GM18520 (cell line): ENCODE results near the gene HOTAIR.

Source experiments
- ATAC-seq: cut with Tn5 transposase; IDR thresholded peaks from one replicate; pipeline ENCODE4 v1.9.1; 2021; ENCODE audit not compliant: unreplicated experiment

HOTAIR gene

DNA sequence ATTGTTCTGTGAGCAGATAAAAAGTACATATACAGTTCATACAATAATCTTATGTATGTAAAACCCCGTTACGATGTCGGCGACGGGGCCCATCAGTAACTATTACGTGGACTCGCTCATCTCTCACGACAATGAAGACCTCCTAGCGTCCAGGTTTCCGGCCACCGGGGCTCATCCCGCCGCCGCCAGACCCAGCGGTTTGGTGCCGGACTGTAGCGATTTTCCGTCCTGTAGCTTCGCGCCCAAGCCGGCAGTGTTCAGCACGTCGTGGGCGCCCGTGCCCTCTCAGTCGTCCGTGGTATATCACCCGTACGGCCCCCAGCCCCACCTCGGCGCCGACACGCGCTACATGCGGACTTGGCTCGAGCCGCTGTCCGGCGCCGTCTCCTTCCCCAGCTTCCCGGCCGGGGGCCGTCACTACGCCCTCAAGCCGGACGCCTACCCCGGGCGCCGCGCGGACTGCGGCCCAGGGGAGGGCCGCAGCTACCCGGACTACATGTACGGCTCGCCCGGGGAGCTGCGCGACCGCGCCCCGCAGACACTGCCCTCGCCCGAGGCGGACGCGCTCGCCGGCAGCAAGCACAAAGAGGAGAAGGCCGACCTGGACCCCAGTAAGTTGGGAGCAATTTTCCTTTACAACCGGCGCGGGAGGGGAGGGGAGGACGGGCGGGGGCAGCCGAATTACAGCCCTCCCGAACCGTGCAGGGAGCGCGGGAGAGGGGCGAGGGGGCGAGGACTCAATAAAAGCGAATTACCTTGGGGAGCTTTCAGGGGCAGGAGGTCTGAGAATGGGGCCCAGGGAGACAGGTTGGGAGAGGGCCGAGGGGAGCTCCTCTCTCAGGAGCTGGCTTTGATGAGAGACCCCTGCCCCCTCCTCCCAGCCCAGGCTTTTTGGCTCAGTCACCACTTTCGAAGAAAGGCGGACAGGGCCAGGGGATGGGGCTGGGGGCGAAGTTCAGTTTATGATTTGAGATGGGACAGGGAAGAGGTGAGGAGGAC lies 25.7 kb upstream of the HOTAIR start, which contains the start of gene HOXC9:
Gene HOXC9 (plus strand): TSS at position 46 of the 999 bp plus-strand sequence. CDS start 28 bp downstream, at position 74.
- ATAC-seq, result no peak

DNA sequence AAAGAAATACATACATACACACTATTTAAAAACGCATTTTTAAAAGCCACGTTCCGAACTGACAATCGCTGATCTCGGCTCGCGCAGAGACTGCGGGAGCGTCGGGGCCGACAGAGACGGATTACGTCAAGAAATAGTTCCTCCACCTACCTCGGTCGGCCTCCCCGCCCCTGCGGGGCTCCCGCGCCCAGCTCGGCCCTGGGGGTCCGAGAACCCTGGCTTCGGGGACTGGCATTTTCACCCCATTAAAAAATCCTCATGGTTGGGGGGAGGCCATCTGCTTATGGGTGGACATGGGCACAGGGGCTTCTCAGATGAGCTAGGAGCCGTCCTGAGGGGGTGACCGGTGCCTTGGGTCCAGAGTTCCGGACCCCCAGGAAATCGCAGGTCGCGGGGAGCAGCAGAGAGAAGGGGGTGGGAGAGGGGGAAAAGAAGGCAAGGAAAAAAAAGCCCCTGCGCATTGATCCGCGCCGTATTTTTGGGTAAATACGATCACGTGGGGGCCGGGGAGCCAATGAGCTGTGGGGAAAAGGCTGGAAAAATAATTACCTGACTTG lies 24.9 kb upstream of the HOTAIR start:
- no peak for ATAC-seq

DNA sequence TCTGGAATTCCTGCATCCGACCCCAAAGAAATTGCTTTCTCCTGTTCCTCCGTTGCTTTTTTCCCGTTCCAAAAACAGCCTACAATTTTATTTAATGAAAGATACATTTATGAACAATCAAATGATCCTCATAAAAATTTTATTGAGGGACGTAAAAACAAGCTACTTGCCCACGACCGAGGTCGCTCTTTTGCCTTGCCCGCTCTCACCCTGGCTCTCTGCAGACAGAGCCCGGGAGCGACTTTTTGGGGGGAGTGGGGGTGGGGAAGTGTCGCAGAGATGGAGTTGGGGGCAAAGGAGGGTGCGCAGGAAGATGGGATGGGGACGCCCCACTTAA lies 24.1 kb upstream of the HOTAIR start:
- ATAC-seq, result no peak

DNA sequence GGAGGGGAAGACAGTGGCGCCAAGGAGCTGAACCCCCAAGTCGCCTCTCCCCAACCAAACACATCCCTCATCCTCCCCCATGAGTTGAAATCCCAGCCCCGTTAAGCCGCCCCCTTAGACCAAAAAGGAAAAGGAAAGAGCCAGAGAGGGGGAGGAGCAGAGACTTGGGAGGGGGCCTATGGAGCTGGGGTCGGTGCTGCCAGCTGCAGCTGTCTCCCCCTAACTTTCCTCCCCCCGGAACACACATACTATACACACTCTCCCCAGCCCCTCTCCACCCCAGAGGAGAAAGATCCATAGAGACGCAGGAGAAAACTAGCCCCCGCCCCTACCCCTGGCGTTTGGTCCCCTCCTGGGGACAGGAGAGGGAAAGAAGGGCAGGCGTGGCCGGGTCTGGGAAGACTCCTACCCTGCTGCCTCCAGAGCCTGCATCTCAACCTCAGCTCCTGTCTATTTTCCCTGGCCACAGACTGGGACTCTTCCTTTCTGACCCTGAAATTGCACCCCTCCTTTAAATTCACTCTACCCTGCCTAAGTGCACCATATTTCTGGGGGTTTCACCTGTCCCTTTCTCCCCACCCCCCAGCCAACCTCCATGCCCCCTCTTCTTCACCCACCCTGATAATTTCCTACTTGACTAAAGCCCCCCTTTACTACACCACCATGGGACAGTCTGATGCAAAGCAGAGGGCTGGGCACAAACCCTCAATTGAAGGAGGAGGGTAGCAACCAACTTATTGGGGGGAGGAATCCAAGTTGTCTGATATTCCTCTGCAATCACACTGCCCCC lies 23.6 kb upstream of the HOTAIR start:
- ATAC-seq, result no peak

DNA sequence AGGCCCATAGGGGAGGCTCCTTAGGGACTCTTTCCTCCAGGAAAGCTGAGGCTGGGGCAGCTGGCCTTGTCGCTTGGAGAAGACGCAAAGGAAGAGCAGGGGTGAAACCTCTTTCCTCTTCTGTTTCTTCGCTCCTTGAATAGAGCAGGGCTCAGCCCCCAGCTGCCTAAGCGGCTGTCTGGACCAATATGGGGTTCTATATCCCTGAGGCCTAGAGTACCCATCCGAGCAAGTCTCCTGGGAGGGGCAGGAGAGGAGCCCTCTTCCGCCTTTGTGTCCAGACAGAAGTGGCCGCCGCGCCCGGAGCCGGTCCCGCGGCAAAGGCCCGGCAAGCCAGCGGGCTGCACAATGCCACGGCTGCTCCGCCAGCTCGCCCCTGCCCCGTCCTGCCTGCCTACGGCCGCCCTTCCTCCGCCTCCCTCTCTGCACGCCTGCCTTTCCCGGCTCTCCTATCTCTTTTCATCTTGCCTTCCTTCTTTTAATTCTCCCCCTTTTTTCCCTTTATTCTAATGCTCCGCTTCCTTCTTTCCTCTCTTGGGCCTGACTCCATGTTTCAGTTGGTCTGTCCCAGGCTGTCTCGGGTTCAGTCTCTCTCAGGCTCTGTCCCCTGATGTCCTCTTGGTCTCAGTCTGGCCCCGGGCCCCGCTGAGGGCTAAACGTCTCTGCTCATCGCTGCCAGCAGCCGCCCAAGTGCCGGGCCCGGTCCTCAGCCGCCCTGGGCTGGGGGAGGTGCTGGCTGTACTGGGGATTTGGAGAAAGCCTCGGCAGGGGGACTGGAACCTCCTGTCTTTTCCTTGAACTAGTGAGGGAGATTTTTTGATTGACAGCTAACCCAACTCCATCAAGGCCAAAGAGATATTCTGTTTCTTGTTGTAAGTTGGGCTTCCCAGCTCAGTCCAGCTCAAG lies 22.7 kb upstream of the HOTAIR start:
- no peak for ATAC-seq

DNA sequence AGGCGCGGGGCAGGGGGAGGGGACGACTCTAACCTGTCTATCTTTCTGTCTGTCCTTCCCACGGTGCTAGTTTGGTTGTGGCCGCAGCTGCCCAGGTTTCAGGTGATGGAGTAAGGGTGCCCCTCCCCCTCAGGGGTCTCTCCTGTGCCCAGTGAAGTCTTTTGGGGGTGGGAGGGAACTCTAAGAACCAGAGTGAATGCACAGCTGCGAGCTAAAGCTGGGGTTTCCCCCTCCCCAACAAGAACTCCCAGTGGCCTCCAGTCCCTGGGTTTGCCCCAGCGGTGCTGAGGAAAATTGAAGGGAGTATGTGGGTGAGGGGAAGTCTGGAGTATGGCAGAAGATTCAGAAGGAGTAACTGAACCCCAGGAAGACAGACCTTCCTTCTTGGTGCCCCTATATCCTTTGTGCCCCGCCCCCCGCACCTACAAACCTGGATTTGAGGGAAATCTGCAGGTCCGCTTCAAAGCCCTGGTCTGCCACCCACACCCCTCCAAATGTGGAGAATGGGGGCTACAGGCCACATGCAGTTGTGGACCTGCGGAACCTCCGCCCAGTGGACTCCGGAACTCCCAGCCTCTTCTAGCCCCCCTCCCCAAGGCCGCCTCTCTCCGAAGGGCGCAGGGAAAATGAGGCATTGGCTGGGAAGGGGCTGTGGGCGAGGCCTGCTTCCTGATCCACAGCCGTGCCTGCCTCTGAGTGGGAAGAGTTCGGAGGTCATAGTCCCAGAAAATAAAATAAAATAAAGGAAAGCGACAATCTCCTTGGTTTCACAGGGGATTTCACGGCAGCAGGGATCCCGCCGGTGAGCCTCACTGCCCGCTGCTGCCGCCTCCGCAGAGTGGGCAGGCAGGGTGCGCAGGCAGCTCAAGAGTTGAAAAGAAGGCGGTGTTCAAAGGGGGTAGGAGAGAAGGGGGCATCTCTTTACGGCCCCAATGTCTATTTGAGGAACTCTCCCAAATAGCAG lies 21.8 kb upstream of the HOTAIR start:
- no peak for ATAC-seq

DNA sequence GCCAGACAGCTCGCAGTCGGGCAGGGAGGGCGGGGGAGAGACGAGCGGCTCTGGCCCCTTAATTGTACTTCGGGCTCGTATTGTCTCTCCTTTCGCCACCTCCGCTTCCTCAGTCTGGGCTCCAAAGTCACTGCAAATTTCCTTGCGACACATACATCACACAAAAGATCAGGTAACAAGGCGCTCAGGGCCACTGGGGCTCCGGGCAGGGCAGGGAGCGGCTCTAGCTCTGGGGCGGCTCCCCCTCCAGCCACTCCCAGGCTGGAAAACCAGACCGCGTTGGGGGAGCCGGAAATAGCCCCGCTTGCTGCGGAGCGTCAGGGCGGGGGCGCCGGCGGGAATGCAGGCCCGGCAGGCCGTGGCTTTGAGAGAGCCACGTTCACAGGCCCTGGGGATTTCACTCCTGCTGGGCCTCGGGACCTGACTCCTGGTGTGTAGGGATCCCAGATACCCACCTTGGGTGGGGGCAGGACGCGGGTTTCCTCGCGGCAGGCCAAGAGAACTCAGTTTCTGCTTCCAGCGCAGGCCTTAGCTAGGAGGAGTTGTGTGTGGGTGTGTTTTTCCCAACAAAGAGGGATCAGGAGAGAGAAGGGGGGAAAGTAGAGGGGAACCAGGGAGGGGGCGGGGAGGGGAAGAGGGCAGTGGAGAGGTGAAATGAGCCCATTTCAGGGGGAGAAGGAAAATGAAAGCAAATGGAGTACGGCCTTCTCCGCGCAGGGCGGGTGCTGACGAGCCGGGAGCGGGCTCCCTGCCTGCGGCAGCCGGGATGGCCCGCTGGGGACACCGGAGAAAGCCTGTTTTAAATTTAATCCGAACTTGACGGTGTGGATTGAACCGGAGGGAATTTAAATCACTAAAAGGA lies 20.9 kb upstream of the HOTAIR start:
- no peak for ATAC-seq

DNA sequence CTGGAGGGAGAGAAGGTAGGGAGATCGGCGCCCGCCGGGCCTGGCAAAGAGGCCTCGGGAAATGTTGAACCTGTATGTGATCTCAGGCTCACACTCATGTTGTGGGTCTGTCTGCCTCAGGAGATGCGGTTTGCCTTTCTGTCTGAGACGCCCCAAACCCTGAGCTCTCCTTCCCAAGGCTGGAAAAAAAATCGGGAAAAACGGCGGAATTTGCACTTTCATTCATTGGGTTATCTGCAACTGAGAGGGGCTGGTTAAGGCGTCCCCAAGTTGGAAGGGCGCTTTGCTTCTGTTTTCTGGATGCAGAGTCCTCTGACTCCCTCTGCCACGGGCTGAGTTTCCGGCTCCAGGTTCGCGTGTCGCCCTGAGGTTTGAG lies 20.2 kb upstream of the HOTAIR start:
- ATAC-seq, result no peak

DNA sequence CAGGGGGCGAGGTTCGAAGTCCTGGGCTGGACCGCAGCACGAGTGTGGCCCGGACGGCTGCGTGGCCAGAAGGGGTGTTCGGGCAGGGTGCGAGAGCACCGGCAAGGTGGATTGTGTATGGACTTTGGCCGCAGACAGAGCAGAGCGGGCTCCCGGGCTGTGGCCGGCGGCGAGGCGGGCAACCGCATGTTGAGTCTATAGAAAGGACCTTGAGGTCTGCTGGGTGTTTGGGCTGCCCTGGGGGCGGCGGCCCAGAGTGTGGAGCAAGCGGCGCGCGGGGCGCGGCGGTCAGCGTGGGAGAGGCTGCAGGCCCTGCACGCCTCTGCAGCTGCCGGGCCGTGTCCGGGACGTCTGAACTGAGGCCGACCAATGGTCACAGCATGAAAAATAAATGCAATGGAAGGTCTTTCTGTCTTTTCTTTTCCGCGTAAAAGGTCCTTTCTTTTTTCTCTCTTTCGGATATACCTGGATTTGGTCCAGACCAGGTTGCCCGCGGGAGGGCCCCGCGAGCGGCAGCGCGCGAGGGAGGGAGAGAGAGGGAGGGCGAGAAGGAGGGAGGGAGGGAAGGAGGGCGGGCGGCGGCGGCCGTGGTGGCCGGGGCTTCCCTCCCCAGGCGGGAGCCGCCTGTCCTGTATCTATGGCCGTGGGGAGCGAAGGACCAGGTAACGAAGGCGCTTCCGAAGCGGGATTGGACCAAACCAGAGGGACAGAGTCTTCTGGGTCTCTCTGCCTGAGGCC lies 19.7 kb upstream of the HOTAIR start:
- no peak for ATAC-seq

DNA sequence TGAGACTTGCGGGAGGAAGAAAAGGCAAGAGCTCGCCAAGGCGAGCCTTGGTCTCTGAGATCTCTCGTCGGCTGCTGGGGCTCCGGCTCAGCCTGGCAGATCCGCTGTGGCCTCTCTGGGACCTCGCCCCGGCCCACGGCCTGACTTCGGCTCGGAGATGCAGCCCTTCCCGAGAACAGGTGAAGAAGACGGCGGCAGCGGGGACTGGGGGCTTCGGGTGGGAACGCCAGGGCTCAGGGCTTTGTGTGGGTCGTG lies 19.2 kb upstream of the HOTAIR start:
- no peak for ATAC-seq

DNA sequence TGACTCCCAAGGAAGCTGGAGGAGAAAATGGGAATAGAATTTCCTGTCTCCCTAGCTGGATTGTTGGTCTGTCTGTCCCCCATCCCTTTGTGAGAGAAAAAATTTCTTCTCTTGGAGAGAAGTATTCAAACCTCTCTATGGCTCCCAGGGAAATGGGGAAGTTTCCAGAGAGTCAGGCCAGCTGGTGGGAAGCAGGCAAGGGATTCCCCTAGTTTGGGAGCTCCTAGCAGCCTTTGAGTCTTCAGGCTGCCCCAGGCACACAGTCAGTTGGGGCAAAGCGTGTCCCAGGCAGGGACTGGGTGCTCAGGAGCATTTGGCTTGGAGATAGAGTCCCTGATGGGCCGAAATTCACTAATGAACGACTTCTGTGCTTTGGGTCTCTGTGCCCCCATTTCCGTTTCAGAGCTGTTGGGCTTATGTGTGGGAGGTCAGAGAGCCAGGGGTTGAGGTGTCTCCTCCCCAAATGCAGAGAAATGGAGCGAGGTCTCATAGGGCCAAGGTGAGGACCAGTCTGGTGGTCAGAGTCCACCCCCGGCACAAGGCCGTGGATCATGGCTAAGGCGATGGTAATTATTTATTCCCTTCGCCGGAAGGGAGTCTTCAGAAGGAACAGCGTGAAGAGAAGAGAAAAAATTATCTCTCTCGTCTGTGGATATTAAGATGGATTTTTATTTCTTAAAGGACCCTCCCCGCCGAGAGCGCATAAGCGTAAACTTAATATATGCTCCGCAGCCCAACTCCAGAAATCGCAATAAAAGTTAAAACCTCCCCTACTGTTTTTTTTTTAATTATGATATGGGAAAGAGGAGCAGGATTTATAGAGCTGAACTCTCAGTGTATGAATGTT lies 18.6 kb upstream of the HOTAIR start:
- no peak for ATAC-seq

DNA sequence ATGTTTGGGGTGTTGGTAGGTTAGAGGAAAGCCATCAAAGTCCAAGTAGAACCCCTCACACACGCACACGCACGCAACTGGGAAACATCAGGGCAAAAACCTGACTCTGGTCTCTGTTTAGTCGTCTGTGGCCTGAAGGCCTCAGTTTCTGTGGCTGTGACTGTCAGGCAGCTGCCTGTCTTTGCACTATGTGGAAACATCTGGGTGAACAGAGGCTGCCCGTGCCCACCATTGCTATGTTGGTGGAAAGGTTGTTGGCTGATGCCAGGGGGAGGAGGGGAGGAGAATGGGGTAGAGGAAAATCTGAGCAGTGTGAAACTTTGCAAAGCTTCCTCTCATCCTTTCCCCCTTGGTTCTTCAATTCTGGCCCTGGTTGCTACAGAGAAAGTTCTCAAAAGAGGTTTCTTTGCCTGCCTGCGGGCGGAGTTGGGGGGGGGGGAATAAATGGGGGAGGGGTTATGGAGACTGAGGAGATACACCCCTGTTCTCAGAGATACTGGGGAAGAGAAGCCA lies 17.7 kb upstream of the HOTAIR start:
- ATAC-seq, result no peak

DNA sequence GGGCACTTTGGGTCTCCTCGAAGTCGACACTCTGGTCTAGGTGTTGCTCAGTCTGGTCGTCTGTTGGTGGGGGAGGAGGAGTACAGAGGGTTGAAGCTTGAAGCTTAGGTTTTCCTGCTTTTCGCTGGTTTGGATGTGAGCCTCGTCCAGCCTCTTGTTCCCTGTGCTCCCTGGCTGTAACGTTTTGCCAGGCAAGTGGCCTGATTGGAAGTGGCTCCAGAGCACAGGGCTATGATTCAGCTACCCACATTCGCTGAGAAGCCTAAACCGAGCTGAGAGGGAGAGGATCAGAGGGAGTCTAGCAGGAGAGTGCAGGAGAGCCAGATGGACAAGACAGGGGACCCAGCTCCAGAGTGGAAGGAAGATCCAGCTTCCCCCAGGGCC lies 16.3 kb upstream of the HOTAIR start:
- ATAC-seq, result no peak

DNA sequence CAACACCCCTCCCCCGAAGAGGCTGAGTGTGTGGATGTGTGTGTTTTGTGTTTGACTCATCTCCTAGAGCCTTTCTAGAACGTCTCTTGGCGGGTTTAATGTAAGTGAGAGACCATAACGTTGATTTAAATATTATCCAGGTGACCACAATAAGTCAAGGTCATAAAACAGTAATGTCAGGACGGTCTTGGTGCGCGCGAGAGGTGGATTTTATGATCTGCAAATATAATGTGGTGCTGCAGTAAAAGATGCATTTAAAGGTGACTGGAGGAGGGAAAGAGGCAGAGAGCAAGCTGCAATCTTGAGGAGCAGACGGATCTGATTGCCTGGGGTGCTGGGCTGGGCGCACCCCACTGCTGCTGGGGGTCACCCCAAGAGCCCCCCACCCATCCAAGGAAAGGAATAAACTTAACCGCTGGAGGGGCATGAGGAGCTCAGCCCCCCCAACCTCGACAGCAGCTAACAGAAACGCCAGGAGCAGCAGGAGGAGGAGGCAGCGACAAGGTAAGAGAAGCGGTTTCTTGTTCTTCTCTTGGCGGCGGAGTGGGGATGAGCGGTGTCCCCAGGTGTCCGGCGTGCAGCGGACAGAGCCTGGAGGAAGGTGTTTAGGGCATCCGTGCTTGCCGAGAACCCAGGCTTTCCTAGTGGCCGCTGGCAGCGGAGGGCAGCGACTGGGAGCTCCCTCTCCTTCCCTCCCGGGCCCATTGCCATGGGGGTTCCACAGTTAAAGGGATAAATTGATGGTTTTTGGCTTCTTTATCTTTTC lies 15.7 kb upstream of the HOTAIR start:
- ATAC-seq, result no peak

DNA sequence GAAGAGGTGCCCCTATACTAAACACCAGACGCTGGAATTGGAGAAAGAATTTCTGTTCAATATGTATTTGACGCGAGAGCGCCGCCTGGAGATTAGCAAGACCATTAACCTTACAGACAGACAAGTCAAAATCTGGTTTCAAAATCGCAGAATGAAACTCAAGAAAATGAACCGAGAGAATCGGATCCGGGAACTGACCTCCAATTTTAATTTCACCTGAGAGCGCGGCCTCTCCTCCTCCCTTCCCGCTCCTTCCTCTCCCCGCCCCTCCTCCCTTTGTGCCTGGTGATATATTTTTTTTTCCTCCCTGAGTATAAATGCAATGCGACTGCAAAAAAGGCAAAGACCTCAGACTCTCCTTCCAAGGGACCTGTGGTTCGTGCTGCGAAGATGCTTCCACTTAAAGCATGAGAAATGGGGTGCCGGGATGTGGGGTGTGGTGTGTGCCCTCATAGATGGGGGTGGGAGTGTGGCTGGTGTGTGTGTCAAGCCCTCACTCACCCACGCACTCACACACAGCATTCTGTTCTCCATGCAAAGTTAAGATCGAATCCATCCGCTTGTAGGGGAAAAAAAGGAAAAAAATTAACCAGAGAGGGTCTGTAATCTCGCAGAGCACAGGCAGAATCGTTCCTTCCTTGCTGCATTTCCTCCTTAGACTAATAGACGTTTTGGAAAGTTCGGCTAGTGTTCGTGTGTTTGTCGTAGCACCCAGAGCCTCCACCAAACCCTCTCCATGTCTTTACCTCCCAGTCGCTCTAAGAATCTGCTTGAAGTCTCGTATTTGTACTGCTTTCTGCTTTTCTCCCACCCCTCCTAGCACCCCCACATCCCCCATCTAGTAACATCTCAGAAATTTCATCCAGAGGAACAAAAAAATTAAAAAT lies 14.7 kb upstream of the HOTAIR start:
- peak; percentile 38 for ATAC-seq
